EL (cell line): ENCODE data around the gene PGAP3.

ENCODE experiments used
- DNase-seq: peaks from one replicate; pipeline ENCODE4 v3.0.0-alpha.2; 2016

The PGAP3 gene

GRCh38 chr17:39671651-39672521 is 16.0 kb downstream of the PGAP3 start:
- peak; percentile 38 for DNase-seq

GRCh38 chr17:39670746-39671145 is 17.1 kb downstream of the PGAP3 start:
- no peak for DNase-seq

DNA sequence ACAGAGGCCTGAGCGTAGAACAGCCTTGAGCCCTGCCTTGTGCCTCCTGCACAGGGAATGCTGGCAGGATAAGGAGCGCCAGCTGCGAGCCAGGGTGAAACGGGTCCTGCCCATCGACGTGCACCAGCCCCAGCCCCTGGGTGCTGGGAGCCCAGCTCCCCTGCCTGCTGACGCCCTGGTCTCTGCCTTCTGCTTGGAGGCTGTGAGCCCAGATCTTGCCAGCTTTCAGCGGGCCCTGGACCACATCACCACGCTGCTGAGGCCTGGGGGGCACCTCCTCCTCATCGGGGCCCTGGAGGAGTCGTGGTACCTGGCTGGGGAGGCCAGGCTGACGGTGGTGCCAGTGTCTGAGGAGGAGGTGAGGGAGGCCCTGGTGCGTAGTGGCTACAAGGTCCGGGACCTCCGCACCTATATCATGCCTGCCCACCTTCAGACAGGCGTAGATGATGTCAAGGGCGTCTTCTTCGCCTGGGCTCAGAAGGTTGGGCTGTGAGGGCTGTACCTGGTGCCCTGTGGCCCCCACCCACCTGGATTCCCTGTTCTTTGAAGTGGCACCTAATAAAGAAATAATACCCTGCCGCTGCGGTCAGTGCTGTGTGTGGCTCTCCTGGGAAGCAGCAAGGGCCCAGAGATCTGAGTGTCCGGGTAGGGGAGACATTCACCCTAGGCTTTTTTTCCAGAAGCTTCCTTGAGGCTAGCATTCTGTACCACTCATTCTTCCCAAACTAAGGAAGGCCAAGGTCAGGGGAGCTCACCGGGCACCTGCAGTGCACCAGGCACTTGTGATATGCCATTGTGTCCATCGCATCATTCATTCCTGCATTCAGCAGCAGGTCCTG is 17.7 kb downstream of the PGAP3 start:
- no peak for DNase-seq

DNA sequence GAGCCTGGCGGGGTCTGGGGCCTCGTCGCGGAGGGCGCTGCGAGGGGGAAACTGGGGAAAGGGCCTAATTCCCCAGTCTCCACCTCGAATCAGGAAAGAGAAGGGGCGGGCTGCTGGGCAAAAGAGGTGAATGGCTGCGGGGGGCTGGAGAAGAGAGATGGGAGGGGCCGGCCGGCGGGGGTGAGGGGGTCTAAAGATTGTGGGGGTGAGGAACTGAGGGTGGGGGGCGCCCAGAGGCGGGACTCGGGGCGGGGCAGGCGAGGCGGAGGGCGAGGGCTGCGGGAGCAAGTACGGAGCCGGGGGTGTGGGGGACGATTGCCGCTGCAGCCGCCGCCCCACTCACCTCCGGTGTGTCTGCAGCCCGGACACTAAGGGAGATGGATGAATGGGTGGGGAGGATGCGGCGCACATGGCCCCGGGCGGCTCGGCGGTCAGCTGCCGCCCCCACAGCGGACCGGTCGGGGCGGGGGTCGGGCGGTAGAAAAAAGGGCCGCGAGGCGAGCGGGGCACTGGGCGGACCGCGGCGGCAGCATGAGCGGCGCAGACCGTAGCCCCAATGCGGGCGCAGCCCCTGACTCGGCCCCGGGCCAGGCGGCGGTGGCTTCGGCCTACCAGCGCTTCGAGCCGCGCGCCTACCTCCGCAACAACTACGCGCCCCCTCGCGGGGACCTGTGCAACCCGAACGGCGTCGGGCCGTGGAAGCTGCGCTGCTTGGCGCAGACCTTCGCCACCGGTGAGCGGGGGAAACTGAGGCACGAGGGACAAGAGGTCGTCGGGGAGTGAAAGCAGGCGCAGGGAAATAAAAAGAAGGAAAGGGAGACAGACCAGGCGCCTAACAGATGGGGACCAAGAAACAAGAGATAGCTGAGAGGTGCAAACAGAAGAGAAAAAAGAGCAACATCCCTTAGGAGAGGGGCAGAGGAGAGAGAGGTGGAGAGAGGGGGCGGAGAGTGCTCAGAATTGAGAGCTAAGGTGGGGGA is 19.6 kb downstream of the PGAP3 start, which contains the start of gene PNMT:
TSS of gene PNMT (plus strand) at position 509 of the 980 bp plus-strand sequence. CDS start at position 532, 23 bp downstream.
- peak; percentile 55 for DNase-seq

DNA sequence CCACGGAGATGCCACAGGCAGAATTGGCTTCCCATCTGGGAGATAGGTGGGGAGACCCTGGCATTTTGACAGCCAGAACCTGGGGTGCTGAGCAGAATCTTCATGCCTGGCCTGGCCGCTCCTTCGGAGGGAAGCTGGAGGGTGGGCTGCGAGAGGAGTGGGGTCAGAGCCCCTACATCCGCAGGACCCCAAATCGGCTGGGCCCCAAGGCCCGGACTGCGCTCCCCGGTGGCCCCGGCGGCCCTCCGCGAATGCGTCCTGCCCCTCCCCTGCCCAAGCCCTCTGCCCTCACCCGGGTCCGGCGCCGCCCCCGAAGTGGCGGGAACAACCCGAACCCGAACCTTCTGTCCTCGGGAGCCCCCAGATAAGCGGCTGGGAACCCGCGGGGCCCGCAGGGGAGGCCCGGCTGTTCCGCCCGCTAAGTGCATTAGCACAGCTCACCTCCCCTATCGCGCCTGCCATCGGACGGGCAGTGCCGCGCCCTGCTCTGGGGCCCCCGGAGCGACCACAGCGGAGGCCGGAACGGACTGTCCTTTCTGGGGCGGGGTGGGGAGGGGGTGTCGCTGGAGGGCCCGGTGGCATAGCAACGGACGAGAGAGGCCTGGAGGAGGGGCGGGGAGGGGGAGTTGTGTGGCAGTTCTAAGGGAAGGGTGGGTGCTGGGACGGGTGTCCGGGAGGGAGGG is 20.5 kb downstream of the PGAP3 start:
- DNase-seq, result no peak

GRCh38 chr17:39666601-39667261 is 21.1 kb downstream of the PGAP3 start:
- no peak for DNase-seq

DNA sequence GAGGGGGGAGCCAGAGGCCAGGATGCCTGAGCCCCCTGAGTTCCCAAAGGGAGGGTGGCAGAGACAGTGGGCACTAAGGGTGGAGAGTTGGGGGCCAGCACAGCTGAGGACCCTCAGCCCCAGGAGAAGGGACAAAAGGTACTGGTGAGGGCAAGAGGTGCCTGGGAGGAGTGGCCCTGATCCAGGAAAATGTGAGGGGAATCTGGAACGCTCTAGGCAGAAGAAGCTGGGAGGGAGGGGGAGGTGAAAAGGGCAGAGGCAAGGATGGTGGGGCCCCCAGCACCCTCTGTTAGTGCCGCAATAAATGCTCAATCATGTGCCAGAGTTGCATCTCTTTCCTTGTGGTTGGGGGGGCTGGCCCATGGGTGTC is 21.6 kb downstream of the PGAP3 start:
- no peak for DNase-seq

DNA sequence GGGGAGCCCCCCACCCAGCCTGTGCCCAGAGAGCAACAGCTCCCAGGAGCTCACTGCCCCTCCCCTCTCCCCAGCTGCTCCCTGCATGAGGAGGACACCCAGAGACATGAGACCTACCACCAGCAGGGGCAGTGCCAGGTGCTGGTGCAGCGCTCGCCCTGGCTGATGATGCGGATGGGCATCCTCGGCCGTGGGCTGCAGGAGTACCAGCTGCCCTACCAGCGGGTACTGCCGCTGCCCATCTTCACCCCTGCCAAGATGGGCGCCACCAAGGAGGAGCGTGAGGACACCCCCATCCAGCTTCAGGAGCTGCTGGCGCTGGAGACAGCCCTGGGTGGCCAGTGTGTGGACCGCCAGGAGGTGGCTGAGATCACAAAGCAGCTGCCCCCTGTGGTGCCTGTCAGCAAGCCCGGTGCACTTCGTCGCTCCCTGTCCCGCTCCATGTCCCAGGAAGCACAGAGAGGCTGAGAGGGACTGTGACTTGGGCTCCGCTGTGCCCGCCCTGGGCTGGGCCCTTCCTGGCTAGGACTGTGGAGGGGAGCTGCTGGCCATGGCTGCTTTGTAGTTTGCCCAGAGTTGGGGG is 22.1 kb downstream of the PGAP3 start:
- no peak for DNase-seq

GRCh38 chr17:39664581-39665561 is 23.0 kb downstream of the PGAP3 start, which contains the start of gene TCAP:
Gene TCAP, plus strand, starts transcription at chr17:39665349. Its CDS starts 11 bp downstream, at chr17:39665360.
- DNase-seq, result no peak

- no peak for DNase-seq
Measured at GRCh38 chr17:39663688-39664580, 23.9 kb downstream of the PGAP3 start.

GRCh38 chr17:39663340-39663687 is 24.5 kb downstream of the PGAP3 start:
- no peak for DNase-seq

- no peak for DNase-seq
Measured at GRCh38 chr17:39662551-39663339, 25.1 kb downstream of the PGAP3 start.

DNA sequence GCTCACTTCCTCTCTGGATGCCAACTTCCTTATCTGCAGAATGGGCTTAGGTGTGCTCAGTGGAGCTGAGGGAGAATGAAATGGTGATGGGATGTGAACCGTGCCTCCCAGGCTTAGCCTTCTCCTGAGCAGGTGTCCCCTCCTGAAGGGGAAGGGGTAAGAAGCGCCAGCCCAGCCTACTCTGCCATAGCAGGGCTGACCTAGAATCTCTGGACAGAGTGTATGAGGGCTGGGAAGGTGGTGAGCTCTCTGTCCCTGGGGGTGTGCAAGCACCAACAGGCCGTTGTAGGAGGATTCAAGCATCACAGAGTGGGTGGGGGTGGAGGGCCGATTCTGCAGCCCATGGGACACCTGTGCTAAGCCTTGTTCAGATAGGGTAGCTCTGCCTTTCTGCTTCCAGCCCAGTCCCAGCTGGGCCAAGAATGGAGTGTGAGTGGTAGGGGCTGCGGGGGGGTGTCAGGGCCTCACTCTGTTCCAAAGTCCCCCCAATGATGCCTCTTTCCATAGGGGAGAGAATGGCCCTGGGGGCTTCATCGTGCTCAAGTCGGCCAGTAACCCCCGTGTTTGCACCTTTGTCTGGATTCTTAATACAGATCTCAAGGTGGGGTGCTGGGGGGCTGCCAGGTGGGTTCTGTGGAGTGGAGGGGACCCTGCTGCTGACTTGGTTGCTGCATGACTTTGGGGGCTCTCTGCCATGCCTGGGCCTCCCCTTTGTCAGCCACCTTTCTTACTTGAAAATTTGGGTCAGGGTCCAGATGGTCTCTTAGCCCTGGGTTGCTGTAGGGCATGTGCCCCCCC is 25.9 kb downstream of the PGAP3 start:
- no peak for DNase-seq

- no peak for DNase-seq
Measured at GRCh38 chr17:39660397-39661385, 27.2 kb downstream of the PGAP3 start.

- no peak for DNase-seq
Measured at GRCh38 chr17:39660011-39660360, 27.9 kb downstream of the PGAP3 start.
